ENCODE data around the gene KATNA1. TPM values are rescaled to one million over a fixed set of nuclear protein-coding genes. Genes with fewer than 3 reads are reported as not detected.

KATNA1 gene
- polyA plus RNA-seq, 5 donors = 28.8 to 39.4 (median 33.8) TPM

DNA sequence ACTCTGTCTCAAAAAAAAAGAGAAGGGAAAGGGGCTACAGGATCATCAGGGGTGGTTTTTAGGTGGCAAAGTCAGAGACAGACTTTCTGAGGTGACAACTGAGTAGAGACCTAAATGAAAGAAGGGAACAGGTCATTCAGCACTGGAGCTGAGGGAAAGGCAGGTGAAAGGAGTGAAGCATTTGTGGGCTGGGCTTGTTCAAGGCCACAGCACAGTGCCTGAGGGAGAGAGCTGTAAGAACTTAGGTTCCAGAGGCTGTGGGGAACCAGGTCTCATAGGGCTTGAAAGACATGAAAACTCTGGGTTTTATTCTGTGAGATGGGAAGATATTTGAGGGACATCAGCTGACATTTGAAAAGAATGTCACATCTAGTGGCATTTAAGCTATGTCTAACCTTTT is 20.8 kb downstream of the KATNA1 start:
- no peak for DNase-seq

DNA sequence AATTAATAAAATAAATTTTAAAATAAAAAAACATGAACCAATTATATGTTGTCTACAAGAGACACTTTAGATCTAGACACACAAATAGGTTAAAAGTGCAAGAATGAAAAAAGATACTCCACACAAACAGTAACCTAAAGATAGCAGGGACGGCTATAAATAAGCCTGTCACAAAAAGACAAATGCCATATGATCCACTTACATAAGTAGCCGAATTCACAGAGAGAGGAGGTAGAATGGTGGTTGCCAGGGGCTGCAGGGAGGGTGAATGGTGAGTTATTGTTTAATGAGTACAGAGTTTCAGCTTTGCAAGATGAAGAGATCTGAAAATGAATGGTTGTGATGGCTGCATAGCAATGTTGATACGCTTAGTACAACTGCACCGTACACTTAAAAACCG is 32.7 kb downstream of the KATNA1 start:
- DNase-seq = no peak

DNA sequence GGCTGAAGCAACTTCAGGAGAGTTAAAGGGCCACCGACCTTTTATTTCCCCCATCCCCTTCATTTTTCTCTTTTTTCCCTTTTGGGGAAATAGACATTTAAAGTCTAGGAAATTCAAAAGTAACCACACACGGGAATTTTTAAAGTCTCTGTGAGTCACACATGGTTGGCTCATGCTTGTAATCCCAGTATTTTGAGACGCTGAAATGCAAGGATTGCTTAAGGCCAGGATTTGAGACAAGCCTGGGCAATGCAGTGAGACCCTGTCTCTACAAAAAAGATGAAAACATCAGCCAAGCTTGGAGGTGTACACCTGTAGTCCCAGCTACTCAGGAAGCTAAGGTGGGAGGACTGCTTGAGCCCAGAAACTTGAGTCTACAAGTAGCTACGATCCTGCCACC is 34.2 kb downstream of the KATNA1 start:
- no peak for DNase-seq

GRCh38 chr6:149608381-149608982 is 40.0 kb downstream of the KATNA1 start:
- no peak for DNase-seq

DNA sequence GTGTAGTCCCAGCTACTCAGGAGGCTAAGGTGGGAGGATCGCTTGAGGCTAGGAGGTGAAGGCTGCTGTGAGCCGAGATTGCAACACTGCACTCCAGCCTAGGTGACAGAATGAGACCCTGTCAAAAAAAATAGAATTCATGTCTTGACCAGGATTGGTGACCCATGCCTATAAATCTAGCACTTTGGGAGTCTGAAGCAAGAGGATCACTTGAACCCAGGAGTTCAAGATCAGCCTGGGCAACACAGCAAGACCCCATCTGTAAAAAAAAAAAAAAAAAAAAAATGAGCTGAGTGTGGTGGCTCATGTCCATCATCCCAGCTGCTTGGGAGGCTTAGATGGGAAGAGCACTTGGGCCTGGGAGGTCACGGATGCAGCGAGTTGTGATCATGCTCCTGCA is 48.0 kb downstream of the KATNA1 start:
- DNase-seq = no peak

GRCh38 chr6:149593408-149593807 is 55.1 kb downstream of the KATNA1 start:
- no peak for DNase-seq

GRCh38 chr6:149592983-149593382 is 55.5 kb downstream of the KATNA1 start:
- DNase-seq = no peak

- no peak for DNase-seq
These were observed 62.4 kb downstream of the KATNA1 start for GRCh38 chr6:149586149-149586548.

- DNase-seq = no peak
These were observed 67.2 kb downstream of the KATNA1 start for GRCh38 chr6:149581349-149581748.

DNA sequence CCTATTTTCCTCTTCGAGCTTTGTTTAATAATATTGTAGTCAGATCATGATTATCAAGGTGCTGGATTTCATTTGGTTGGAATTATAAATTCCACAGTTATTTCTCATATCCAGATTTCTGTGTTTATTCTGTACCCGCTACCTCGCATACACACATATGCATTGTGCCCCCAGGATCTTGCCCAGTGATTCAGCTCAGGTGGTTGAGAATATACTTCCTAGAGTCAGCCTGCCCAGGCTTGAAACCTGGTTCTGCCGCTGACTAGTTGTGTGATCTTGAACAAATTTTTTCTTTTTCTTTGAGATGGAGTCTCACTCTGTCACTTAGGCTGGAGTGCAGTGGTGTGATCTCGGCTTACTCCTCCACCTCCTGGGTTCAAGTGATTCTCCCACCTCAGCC is 67.6 kb downstream of the KATNA1 start:
- no peak for DNase-seq

DNA sequence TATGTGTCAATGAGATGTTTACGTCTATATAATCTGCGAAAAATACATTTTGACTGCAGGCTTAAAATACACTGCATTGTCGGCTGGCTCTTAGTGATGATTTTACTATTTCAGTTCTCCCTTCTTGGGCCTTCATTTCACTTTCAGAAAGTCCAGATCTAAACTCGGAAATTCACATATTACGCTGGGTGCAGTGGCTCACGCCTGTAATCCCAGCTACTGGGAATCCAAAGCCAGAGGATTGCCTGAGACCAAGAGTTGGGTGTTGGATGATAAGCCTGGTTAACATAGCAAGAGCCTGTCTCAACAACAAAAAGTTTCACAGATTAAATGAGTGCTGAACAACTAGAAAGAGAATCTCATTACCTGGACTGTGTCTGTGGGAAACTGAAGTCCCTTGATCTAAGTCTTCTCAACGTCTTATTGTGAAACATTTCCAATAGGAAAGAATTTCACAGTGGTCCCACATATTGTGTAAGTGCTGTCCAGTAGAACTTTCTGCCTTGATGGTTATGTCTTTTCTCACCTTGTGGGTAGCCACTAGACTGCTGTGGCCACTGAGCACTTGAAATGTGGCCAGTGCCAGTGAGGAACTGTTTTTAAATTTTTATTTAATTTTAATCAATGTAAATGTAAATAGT is 80.4 kb downstream of the KATNA1 start:
- DNase-seq = no peak

GRCh38 chr6:149567194-149567586 is 81.3 kb downstream of the KATNA1 start:
- no peak for DNase-seq

- peak; percentile 44 to 55 for DNase-seq
These were observed 81.9 kb downstream of the KATNA1 start for GRCh38 chr6:149566410-149567193.

DNA sequence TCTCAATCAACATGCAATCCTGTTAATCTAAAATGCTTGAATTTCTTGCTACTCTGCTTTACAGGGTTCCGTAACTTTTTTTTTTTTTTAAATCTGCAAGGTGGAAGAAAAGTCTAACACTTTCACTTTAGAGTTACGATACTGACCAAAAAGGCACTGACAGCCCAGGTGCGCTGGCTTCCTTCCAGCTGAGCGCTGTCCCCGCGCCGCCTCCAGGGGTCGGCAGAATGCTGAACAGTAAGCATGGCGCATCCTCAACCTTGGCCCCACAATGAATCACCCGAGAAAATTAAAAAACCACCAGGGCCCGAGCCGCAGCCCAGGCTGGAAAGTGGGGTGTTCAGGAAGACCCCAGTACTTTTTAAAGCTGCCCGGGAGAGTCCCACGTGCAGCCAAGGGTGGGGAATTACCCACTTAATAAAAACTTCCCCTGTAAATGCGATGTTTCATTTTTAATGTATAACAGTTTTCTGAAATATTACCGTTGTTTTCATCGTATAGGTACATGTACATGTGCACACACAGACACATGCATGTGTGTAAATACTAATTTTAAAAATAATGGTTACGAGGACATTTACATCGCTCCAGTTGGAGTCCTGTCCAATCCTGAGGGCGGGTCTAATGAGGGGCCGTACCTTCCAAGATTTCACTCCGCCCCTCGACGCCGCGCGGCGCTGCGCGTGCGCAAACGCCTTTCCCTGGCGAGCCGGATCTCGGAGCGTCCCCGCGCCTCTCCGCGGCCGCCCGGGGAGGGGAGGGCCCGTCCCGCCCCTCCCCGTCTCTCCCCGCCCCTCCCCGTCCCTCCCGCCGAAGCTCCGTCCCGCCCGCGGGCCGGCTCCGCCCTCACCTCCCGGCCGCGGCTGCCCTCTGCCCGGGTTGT is 82.7 kb downstream of the KATNA1 start, which contains the start of gene GINM1:
Gene GINM1, plus strand, starts transcription at position 849 of the 883 bp plus-strand sequence. CDS start 40 bp downstream, outside the sequence.
- DNase-seq = peak; percentile 96 to 97

- DNase-seq = no peak
These were observed 84.6 kb downstream of the KATNA1 start for GRCh38 chr6:149563928-149564325.

DNA sequence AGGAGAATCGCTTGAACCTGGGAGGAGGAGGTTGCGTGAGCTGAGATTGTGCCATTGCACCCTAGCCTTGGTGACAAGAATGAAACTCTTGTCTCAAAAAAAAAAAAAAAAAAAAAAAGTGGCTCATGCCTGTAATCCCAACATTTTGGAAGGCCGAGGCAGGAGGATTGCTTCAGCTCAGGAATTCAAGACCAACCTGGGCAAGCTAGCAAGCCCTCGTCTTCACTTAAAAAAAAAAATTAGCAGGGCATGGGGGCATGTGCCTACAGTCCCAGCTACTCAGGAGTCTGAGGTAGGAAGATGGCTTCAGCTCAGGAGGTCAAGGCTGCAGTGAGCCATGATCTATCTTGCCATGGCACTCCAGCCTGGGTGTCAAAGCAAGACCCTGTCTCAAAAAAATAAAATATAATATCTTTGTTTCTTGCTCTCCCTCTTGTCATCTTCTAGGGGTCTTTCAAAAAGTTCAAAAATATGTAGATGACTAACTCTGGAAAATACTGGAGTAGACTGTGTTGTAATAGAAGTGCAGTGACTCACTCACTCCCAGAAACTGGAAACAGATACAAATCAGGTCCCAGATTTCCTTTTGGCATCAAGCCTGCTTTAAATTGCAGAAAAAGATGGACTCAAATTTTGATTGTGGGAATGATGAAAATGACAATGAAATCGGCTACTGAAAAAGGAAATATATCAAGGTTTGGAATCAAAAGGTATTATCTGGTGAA is 85.1 kb downstream of the KATNA1 start:
- DNase-seq = no peak

DNA sequence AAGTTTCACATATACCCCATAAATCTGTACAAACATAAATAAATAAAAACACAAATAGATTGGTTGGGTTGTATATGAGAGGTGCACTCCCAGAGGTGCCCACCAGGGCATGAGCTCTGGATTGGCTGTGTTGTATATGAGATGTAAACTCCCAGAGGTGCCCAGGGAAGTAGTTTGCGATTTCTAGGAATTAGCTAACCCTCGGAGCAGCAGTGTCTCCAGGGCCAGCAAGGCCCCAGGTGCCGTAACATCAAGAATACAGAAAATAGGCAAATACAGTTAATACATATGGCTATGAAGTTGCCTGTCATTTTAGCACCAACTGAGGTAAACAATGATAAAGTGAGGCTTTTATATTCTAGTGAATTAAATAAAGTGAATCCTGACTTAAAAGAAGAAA is 87.8 kb downstream of the KATNA1 start:
- no peak for DNase-seq

DNA sequence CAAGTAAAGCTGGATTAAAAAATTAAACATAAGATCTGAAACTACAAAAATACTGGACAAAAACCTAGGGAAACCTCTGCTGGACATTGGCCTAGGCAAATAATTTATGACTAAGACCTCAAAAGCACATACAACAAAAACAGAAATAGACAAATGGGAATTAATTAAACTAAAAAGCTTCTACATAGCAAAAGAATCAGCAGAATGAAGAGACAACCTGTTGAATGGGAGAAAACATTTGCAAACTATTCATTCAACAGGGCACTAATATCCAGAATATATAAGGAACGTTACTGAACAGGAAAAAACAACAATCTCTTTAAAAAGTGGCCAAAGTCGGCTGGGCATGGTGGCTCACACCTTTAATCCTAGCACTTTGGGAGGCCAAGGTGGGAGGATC is 89.1 kb downstream of the KATNA1 start:
- DNase-seq = no peak

DNA sequence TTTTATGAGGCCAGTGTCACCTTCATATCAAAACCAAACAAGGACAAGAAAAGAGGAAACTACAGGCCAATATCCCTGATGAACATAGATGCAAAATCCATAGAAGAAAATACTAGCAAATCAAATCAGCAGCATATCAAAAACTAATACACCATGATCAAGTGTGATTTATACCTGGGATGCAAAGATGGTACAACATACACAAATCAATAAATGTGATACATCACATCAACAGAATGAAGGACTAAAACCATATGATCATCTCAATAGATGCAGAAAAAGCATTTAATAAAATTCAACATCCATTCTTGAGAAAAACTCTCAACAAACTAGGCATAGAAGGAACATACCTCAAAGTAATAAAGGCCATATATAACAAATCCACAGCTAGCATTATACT is 90.5 kb downstream of the KATNA1 start:
- DNase-seq = no peak

- DNase-seq = no peak
These were observed 96.6 kb downstream of the KATNA1 start for GRCh38 chr6:149551920-149552319.

- peak; percentile 98 for DNase-seq
These were observed 102.6 kb downstream of the KATNA1 start, which contains the start of gene PPIL4 for GRCh38 chr6:149545754-149546471. Gene PPIL4, minus strand, starts transcription at chr6:149546043. Its CDS starts 38 bp downstream, at chr6:149546005.

All from right lung (tissue), 5 donors.